HCT116 (cell line): ENCODE data around the gene TTC39C.

Experiments used
- CEBPB ChIP-seq: IDR thresholded peaks from 2 replicates; pipeline ENCODE4 v1.6.1; 2012; ENCODE audit warnings: low read depth
- EZH2 ChIP-seq: fragments of 200-600 bp; sonication (generic); IDR thresholded peaks from 2 replicates; pipeline ENCODE4 v1.6.1; 2017; ENCODE audit warnings: antibody characterized with exemption, mixed run types
- EZH2phosphoT487 ChIP-seq: fragments of 200-600 bp; IDR thresholded peaks from 2 replicates; pipeline ENCODE4 v1.6.1; 2018; ENCODE audit warnings: antibody characterized with exemption, borderline replicate concordance
- MAX ChIP-seq: IDR thresholded peaks from 2 replicates; pipeline ENCODE4 v1.6.1; 2012
- POLR2A ChIP-seq: IDR thresholded peaks from 2 replicates; pipeline ENCODE4 v1.7.0; 2011; ENCODE audit warnings: borderline replicate concordance; ENCODE audit not compliant: insufficient read depth, insufficient read length; ENCODE audit errors: extremely low read depth
- ZNF274 ChIP-seq: fragments of 200-500 bp; sonication (Bioruptor generic); IDR thresholded peaks from 2 replicates; pipeline ENCODE4 v1.6.1; 2014; ENCODE audit warnings: mild to moderate bottlenecking, low read depth, low read length, inconsistent platforms
- TF ChIP-seq, protein P1 (sequence below), 3 experiments: fragments of 200-600 bp in 1 of 3; sonication (generic) in 1 of 3; IDR thresholded peaks in 2 of 3; conservative IDR thresholded peaks in 1 of 3; 2 replicates each; pipeline ENCODE4 v1.5.1; 2012 to 2017; ENCODE audit warnings: low read depth in 2 of 3, low read length in 2 of 3, antibody characterized with exemption in 1 of 3, borderline replicate concordance in 1 of 3, control low read depth in 1 of 3, mild to moderate bottlenecking in 1 of 3, mixed read lengths in 1 of 3, mixed run types in 1 of 3, moderate library complexity in 1 of 3; ENCODE audit not compliant: insufficient read depth in 1 of 3

DNA sequence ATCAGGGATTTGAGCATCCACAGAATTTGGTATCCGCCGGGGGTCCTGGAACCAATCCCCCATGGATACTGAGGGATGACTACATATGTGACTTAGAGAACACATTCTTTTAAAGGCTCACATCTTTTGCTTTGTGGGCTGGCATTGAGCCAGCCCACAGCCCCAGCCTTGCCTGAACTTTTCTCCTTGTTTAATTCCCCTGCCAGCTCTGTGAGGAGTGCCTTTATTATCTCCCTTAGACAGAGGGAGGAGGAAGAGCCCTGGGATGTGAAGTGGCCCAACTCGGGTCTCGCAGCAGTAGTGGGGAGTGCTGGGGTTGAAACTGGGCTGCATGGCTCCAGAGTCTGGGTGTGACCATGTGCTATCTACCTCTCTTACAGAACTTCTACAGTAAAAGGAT lies 7.6 kb downstream of the TTC39C start:
- no peak for TF ChIP-seq CEBPB
- TF ChIP-seq MAX, result no peak
- no peak for TF ChIP-seq POLR2A
- TF ChIP-seq EZH2, result no peak
- no peak for TF ChIP-seq EZH2phosphoT487
- TF ChIP-seq, protein P1, sequence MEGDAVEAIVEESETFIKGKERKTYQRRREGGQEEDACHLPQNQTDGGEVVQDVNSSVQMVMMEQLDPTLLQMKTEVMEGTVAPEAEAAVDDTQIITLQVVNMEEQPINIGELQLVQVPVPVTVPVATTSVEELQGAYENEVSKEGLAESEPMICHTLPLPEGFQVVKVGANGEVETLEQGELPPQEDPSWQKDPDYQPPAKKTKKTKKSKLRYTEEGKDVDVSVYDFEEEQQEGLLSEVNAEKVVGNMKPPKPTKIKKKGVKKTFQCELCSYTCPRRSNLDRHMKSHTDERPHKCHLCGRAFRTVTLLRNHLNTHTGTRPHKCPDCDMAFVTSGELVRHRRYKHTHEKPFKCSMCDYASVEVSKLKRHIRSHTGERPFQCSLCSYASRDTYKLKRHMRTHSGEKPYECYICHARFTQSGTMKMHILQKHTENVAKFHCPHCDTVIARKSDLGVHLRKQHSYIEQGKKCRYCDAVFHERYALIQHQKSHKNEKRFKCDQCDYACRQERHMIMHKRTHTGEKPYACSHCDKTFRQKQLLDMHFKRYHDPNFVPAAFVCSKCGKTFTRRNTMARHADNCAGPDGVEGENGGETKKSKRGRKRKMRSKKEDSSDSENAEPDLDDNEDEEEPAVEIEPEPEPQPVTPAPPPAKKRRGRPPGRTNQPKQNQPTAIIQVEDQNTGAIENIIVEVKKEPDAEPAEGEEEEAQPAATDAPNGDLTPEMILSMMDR (IDR thresholded peaks at IDR 0.05 in 2 of 3, conservative IDR thresholded peaks at IDR 0.05 in 1 of 3; ENCODE audit: borderline replicate concordance in 1 of 3, insufficient read depth in 1 of 3, low read depth in 2 of 3, low read length in 2 of 3), result no peak
- TF ChIP-seq ZNF274, result no peak
